Heart left ventricle (tissue), 16 donors: ENCODE measurements around the gene XAB2. TPM values are rescaled to one million over a fixed set of nuclear protein-coding genes. Genes with fewer than 3 reads are reported as not detected.
A peak's percentile ranks its signal among the peaks of the same experiment; 100 is the strongest.

Experiments
- ATAC-seq, 4 donors: fragments of 200-7000 bp; cut with Tn5 transposase; one replicate each; pipeline ENCODE4 v1.9.1; 2020 to 2022; ENCODE audit warnings: moderate library complexity in 4 of 4, mild to moderate bottlenecking in 3 of 4, moderate number of reproducible peaks in 1 of 4
- DNase-seq, 5 donors: peaks; one replicate each; pipeline ENCODE4 v3.0.0-alpha.2; 2020
- H3K27ac ChIP-seq, 12 donors: fragments of 200-600 bp; sonication (generic) in 4 of 12; one replicate each; pipeline versions ENCODE4 v1.5.0 to v1.8.0; 2016 to 2022; ENCODE audit warnings: mild to moderate bottlenecking in 2 of 12
- H3K27me3 ChIP-seq, 9 donors: fragments of 200-600 bp; sonication (generic) in 2 of 9; one replicate each; pipeline versions ENCODE4 v1.5.1 to v1.8.0; 2016 to 2022; ENCODE audit warnings: mild to moderate bottlenecking in 3 of 9
- H3K36me3 ChIP-seq, 9 donors: fragments of 200-600 bp; sonication (generic) in 2 of 9; one replicate each; pipeline versions ENCODE4 v1.5.0 to v1.8.0; 2018 to 2022; ENCODE audit warnings: mild to moderate bottlenecking in 2 of 9
- H3K4me1 ChIP-seq, 12 donors: fragments of 200-600 bp; sonication (generic) in 4 of 12; one replicate each; pipeline versions ENCODE4 v1.5.0 to v1.8.0; 2016 to 2022; ENCODE audit warnings: mild to moderate bottlenecking in 3 of 12
- H3K4me3 ChIP-seq, 12 donors: fragments of 200-600 bp; sonication (generic) in 4 of 12; one replicate each; pipeline versions ENCODE4 v1.5.0 to v1.8.0; 2017 to 2022; ENCODE audit warnings: mild to moderate bottlenecking in 9 of 12, moderate library complexity in 4 of 12
- H3K9me3 ChIP-seq, 12 donors: fragments of 200-600 bp; sonication (generic) in 4 of 12; one replicate each; pipeline versions ENCODE4 v1.5.0 to v1.8.0; 2016 to 2022; ENCODE audit warnings: mild to moderate bottlenecking in 1 of 12
- POLR2A ChIP-seq, 2 donors: fragments of 450-650 bp; IDR thresholded peaks; one replicate each; pipeline ENCODE4 v1.6.1; 2017; ENCODE audit warnings: antibody characterized with exemption in 2 of 2, mild to moderate bottlenecking in 2 of 2, moderate library complexity in 2 of 2
- WGBS, 4 donors: extraction: QIAGEN DNeasy Blood & Tissue Kit in 2 of 4; methylation state at CpG; one replicate each; pipeline versions ENCODE4 v1.1.5 to v1.1.7; 2013 to 2018; 5-methylcytosine and 5-hydroxymethylcytosine counted together
- intact Hi-C, 10 donors: fragments of 100-400 bp; cut with DNase I; formaldehyde crosslinking; loops; one replicate each; pipeline versions ENCODE4 v1.11.1 to v1.14.2; 2022
- polyA plus RNA-seq, 2 donors: library from polyadenylated mRNA; stranded (reverse); fragments of 200-250 nt; gene quantifications; one replicate each; pipeline ENCODE4 v1.2.3, GENCODE V29; 2013
- total RNA-seq, 9 donors: library from RNA; depleted of rRNA in 2 of 9; stranded (reverse); fragments of >200 nt in 2 of 9; fragmentation: NEBNext Ultra II Directional in 3 of 9; extraction: Animal tissue kit (Norgen Biotek cat#: 25700) in 3 of 9; gene quantifications; one replicate each; pipeline versions ENCODE4 v1.1.0 to v1.2.4, GENCODE V29; 2016 to 2023
- TF ChIP-seq, protein P1 (sequence below), 12 donors: fragments of 200-600 bp; sonication (generic) in 4 of 12; IDR thresholded peaks; one replicate each; pipeline versions ENCODE4 v1.5.0 to v1.8.0; 2018 to 2022; ENCODE audit warnings: antibody characterized with exemption in 12 of 12, mild to moderate bottlenecking in 5 of 12
- donor health status: ischemic (EF 13 %, LVEDD 7.1; RV severe dilation, severe dysfunction).
- donor health status: healthy with polysubstance abuse.
- donor health status: DM: no; HTN: yes; CAD: no.
- donor health status: DM: no; HTN: no; CAD: no.
- donor health status: ischemic (EF 25% LVEDD 6.9; RV normal size, moderate dysfunction).
- donor health status: ischemic (EF 25% LVEDD 5.7; RV mildly dilated, moderate dysfunction).
- donor health status: healthy.
- donor health status: DM: yes; HTN: yes; CAD: no.
- donor health status: ischemic (EF 35%, LVEDD 5.7; RV mildly dilated, moderate dysfunction).
- donor health status: nonischemic (EF 11% LVEDD 7.7; RV severe dilation, severe dysfunction).
- donor health status: DM: yes; HTN: yes; CAD: no.
- donor health status: PGD.
- donor health status: ischemic (EF 29% LVEDD 5.4; RV normal size, mild dysfunction).
- donor health status: nonischemic (EF 23%, LVEDD 6.1; RV moderate dilation, normal function).

Gene XAB2
- total and polyA plus RNA-seq, 11 donors, result 16.3 to 36.2 (median 23.6) TPM

GRCh38 chr19:7676376-7676775 is 47.0 kb upstream of the XAB2 start:
- intact Hi-C loops, result loop anchor here in 6 of 10 donors (5.0 to 10.0 kb wide), 5 partner anchors 104 to 324 kb away; no protein-coding TSS in a partner anchor
- H3K9me3 ChIP-seq, result peaks cover 0 to 7% (median 0%) of the 10 kb centered on the region in 12 donors

GRCh38 chr19:7674010-7675005 is 45.0 kb upstream of the XAB2 start:
- intact Hi-C loops, result loop anchor here in 6 of 10 donors (5.0 to 10.0 kb wide), 5 partner anchors 102 to 322 kb away; no protein-coding TSS in a partner anchor

More at GRCh38 chr19:7676376-7676775, 47.0 kb upstream of the XAB2 start:
- peak in 2 of 5 donors; percentile 51 to 58 for DNase-seq
- TF ChIP-seq, protein P1, sequence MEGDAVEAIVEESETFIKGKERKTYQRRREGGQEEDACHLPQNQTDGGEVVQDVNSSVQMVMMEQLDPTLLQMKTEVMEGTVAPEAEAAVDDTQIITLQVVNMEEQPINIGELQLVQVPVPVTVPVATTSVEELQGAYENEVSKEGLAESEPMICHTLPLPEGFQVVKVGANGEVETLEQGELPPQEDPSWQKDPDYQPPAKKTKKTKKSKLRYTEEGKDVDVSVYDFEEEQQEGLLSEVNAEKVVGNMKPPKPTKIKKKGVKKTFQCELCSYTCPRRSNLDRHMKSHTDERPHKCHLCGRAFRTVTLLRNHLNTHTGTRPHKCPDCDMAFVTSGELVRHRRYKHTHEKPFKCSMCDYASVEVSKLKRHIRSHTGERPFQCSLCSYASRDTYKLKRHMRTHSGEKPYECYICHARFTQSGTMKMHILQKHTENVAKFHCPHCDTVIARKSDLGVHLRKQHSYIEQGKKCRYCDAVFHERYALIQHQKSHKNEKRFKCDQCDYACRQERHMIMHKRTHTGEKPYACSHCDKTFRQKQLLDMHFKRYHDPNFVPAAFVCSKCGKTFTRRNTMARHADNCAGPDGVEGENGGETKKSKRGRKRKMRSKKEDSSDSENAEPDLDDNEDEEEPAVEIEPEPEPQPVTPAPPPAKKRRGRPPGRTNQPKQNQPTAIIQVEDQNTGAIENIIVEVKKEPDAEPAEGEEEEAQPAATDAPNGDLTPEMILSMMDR (IDR thresholded peaks at IDR 0.05), result no peak
- no peak for TF ChIP-seq POLR2A (IDR thresholded peaks at IDR 0.05)
- H3K4me3 ChIP-seq, result no peak overlapping the region
- H3K27ac ChIP-seq, result no peak overlapping the region
- peaks cover 0 to 40% (median 11%) of the 10 kb centered on the region in 9 donors for H3K27me3 ChIP-seq
- no peaks in the 10 kb centered on the region for H3K36me3 ChIP-seq
- WGBS, 4 donors, result 22 to 43% (median 35%) methylated on average over 4 to 7 of the region's 7 CpGs
- ATAC-seq, result no peak
- H3K4me1 ChIP-seq, result peaks cover 0 to 30% (median 1%) of the 10 kb centered on the region in 12 donors

GRCh38 chr19:7672522-7672921 is 43.2 kb upstream of the XAB2 start:
- intact Hi-C loops, result loop anchor here in 2 of 10 donors (10.0 kb wide), 1 partner anchor 318 kb away; no protein-coding TSS in a partner anchor
- no peak overlapping the region for H3K27ac ChIP-seq
- H3K36me3 ChIP-seq, result no peaks in the 10 kb centered on the region
- peaks cover 0 to 40% (median 15%) of the 10 kb centered on the region in 9 donors for H3K27me3 ChIP-seq
- TF ChIP-seq POLR2A (IDR thresholded peaks at IDR 0.05), result no peak
- TF ChIP-seq, protein P1 (IDR thresholded peaks at IDR 0.05), result no peak
- ATAC-seq, result no peak
- no peak for DNase-seq
- WGBS, 4 donors, result 45 to 48% (median 47%) methylated on average over 9 of the region's 9 CpGs
- H3K4me3 ChIP-seq, result no peak overlapping the region
- H3K4me1 ChIP-seq, result peaks cover 0 to 19% (median 0%) of the 10 kb centered on the region in 12 donors
- H3K9me3 ChIP-seq, result peaks cover 0 to 7% (median 0%) of the 10 kb centered on the region in 12 donors

More at GRCh38 chr19:7674010-7675005, 45.0 kb upstream of the XAB2 start:
- peak in 3 of 4 donors; percentile 87 to 89 (median 87) for ATAC-seq
- Histone ChIP-seq H3K36me3 (no peaks in the 10 kb centered on the region), H3K27ac (peak overlapping the region in 1 of 12 donors; percentile 70), H3K27me3 (peaks cover 0 to 44% (median 14%) of the 10 kb centered on the region in 9 donors), H3K9me3 (peaks cover 0 to 7% (median 0%) of the 10 kb centered on the region in 12 donors), H3K4me1 (peaks cover 0 to 19% (median 0%) of the 10 kb centered on the region in 12 donors), H3K4me3 (no peak overlapping the region)
- no peak for TF ChIP-seq POLR2A (IDR thresholded peaks at IDR 0.05)
- TF ChIP-seq, protein P1 (IDR thresholded peaks at IDR 0.05), result no peak
- WGBS, 4 donors, result 57 to 60% (median 59%) methylated on average over 19 to 21 of the region's 21 CpGs
- peak; percentile 55 to 81 (median 76) for DNase-seq
